Keratinocyte (primary cell): ENCODE measurements around the gene SYT11. TPM values are rescaled to one million over a fixed set of nuclear protein-coding genes. Genes with fewer than 3 reads are reported as not detected.

Source experiments
- DNase-seq: peaks from one replicate; pipeline ENCODE4 v3.0.0-alpha.2; 2011; ENCODE audit warnings: low read depth, missing footprints, low spot score
- FAIRE-seq: peaks from 2 replicates; lab custom pipeline; 2011; peaks lifted over from hg19 to GRCh38; lab: Jason Lieb, UNC
- H2AFZ ChIP-seq: 2 replicates; pipeline ENCODE4 v1.6.0; 2012; ENCODE audit warnings: low read length, control low read depth, inconsistent platforms; ENCODE audit not compliant: control insufficient read depth
- H3K27ac ChIP-seq: 2 replicates; pipeline ENCODE4 v1.5.1; 2011; ENCODE audit warnings: low read length; ENCODE audit not compliant: control insufficient read depth, insufficient read depth
- H3K27me3 ChIP-seq: 3 replicates; pipeline ENCODE4 v1.6.0; 2011; ENCODE audit warnings: low read length; ENCODE audit not compliant: control insufficient read depth, insufficient read depth; ENCODE audit errors: extremely low read depth
- H3K36me3 ChIP-seq, 2 experiments: 2 replicates in 1 of 2; 3 replicates in 1 of 2; pipeline ENCODE4 v1.5.1; 2011; ENCODE audit warnings: low read length in 2 of 2, mild to moderate bottlenecking in 1 of 2; ENCODE audit not compliant: control insufficient read depth in 2 of 2, insufficient read depth in 2 of 2; ENCODE audit errors: extremely low read depth in 1 of 2
- H3K4me1 ChIP-seq: 3 replicates; pipeline ENCODE4 v1.5.1; 2011; ENCODE audit warnings: low read length; ENCODE audit not compliant: control insufficient read depth, insufficient read depth; ENCODE audit errors: extremely low read depth
- H3K4me2 ChIP-seq: 3 replicates; pipeline ENCODE4 v1.6.0; 2011; ENCODE audit warnings: low read depth, low read length; ENCODE audit not compliant: control insufficient read depth, insufficient read depth; ENCODE audit errors: extremely low read depth
- H3K4me3 ChIP-seq, 3 experiments: fragments of 200-600 bp in 1 of 3; sonication (generic) in 1 of 3; 2 replicates in 2 of 3; 3 replicates in 1 of 3; pipeline ENCODE4 v1.5.1; 2011 to 2016; ENCODE audit warnings: low read length in 3 of 3, mild to moderate bottlenecking in 3 of 3, control low read depth in 2 of 3, inconsistent platforms in 1 of 3, low read depth in 1 of 3, mixed read lengths in 1 of 3, mixed run types in 1 of 3, moderate library complexity in 1 of 3; ENCODE audit not compliant: control insufficient read depth in 2 of 3, insufficient read depth in 2 of 3; ENCODE audit errors: extremely low read depth in 1 of 3
- H3K79me2 ChIP-seq: 2 replicates; pipeline ENCODE4 v1.6.0; 2012; ENCODE audit warnings: low read length; ENCODE audit not compliant: control insufficient read depth, insufficient read depth
- H3K9ac ChIP-seq: 3 replicates; pipeline ENCODE4 v1.6.0; 2011; ENCODE audit warnings: low read length; ENCODE audit not compliant: control insufficient read depth, insufficient read depth; ENCODE audit errors: extremely low read depth
- H3K9me1 ChIP-seq: 3 replicates; pipeline ENCODE4 v1.6.0; 2011; ENCODE audit warnings: low read length; ENCODE audit not compliant: control insufficient read depth, insufficient read depth; ENCODE audit errors: extremely low read depth
- H3K9me3 ChIP-seq: 2 replicates; pipeline ENCODE4 v1.5.1; 2012; ENCODE audit warnings: low read depth, low read length; ENCODE audit not compliant: control insufficient read depth
- H4K20me1 ChIP-seq: 3 replicates; pipeline ENCODE4 v1.6.0; 2011; ENCODE audit warnings: low read length; ENCODE audit not compliant: control insufficient read depth, insufficient read depth; ENCODE audit errors: extremely low read depth
- CTCF ChIP-seq, 3 experiments: IDR thresholded peaks in 1 of 3; conservative IDR thresholded peaks in 1 of 3; optimal IDR thresholded peaks in 1 of 3; 2 replicates in 2 of 3; 3 replicates in 1 of 3; pipeline versions ENCODE3 to v1.5.1; 2011; ENCODE audit warnings: low read length in 3 of 3, mild to moderate bottlenecking in 3 of 3, moderate library complexity in 2 of 3, control low read depth in 1 of 3, inconsistent platforms in 1 of 3; ENCODE audit not compliant: insufficient read depth in 2 of 3; ENCODE audit errors: extremely low read depth in 1 of 3
- EZH2 ChIP-seq: IDR thresholded peaks from one replicate; pipeline ENCODE4 v1.6.1; 2012; ENCODE audit warnings: inconsistent platforms, mild to moderate bottlenecking, low read length, moderate library complexity
- dilution Hi-C: fragments of 300-500 bp; cut with MboI; formaldehyde crosslinking; loops from one replicate; pipeline ENCODE4 v1.7.0; 2020; ENCODE audit warnings: low sequenced_read_pairs; ENCODE audit not compliant: extremely low pct_ligation_motif_present
- polyA plus RNA-seq, 5 experiments: library from polyadenylated mRNA; depleted of rRNA in 3 of 5; stranded (reverse) in 3 of 5; stranded (forward) in 1 of 5; unstranded in 1 of 5; fragments of >200 nt; gene quantifications; 1 replicate in 1 of 5; 2 replicates in 3 of 5; 3 replicates in 1 of 5; pipeline versions ENCODE4 v1.2.1 to v1.2.3, GENCODE V29; 2011 to 2012; ENCODE audit warnings: missing spikeins in 2 of 5, low read depth in 1 of 5, low replicate concordance in 1 of 5

SYT11 gene
- polyA plus RNA-seq, 1 donor (not counting 4 experiments of a cell fraction or from before 2014, with no cell fraction given) = 0.08 TPM

DNA sequence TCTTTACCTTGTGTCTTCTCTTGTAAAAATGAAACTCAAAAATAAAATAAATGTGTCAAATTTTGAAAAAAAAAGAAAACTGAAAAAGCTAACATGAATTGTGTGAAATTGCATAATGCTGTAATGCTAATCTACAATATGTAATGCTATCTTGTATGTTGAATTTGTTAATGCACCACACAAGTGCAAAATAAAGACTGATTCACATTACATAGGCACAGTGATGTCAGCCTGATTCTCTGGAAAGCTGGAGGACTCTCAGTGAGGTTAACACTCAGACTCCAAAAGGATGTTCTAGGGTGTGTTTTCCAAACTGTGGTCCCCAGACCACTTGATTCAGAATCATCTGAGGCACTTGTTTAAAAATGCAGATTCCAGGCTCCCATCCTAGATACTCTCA lies 25.6 kb downstream of the SYT11 start:
- DNase-seq (no peak), FAIRE-seq (no peak)
- Histone ChIP-seq H4K20me1 (no peaks in the 10 kb centered on the region), H3K36me3 (no peaks in the 10 kb centered on the region), H2AFZ (no peak overlapping the region), H3K9me1 (no peaks in the 10 kb centered on the region), H3K9ac (no peak overlapping the region), H3K27ac (no peak overlapping the region), H3K4me2 (no peak overlapping the region), H3K4me3 (no peak overlapping the region), H3K27me3 (peaks cover 6% of the 10 kb centered on the region), H3K4me1 (no peaks in the 10 kb centered on the region), H3K9me3 (no peaks in the 10 kb centered on the region), H3K79me2 (no peaks in the 10 kb centered on the region)
- TF ChIP-seq CTCF (optimal IDR thresholded peaks at IDR 0.05 in 1 of 3, IDR thresholded peaks at IDR 0.05 in 1 of 3, conservative IDR thresholded peaks at IDR 0.05 in 1 of 3; ENCODE audit: extremely low read depth in 1 of 3, insufficient read depth in 2 of 3, low read length in 3 of 3) = no peak
- TF ChIP-seq EZH2 = no peak
- dilution Hi-C loops = no loop called here

DNA sequence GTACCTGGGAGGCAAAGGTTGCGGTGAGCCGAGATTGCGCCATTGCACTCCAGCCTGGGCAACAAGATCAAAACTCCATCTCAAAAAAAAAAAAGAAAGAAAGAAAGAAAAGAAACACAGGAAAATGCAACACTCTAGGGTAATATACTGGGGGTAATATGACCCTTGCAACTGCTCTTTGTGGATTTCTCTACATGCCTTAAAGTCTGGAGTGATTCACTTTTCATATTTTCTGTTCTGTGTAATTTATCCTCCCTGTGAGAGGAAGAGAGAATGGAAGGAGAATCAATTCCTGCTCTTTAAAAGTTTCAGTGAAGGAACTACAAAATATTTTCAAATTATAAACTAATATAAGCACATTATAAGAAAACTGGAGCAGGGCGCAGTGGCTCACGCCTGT lies 29.1 kb downstream of the SYT11 start:
- DNase-seq = no peak
- no peaks in the 10 kb centered on the region for H3K36me3 ChIP-seq
- peaks cover 14% of the 10 kb centered on the region for H3K4me1 ChIP-seq
- TF ChIP-seq CTCF (optimal IDR thresholded peaks at IDR 0.05 in 1 of 3, IDR thresholded peaks at IDR 0.05 in 1 of 3, conservative IDR thresholded peaks at IDR 0.05 in 1 of 3; ENCODE audit: extremely low read depth in 1 of 3, insufficient read depth in 2 of 3, low read length in 3 of 3) (no peak), EZH2 (no peak)
- dilution Hi-C loops = no loop called here
- FAIRE-seq = no peak
- H3K9me1 ChIP-seq = no peaks in the 10 kb centered on the region
- H3K27me3 ChIP-seq = no peaks in the 10 kb centered on the region
- no peaks in the 10 kb centered on the region for H3K9me3 ChIP-seq
- H3K9ac ChIP-seq = no peak overlapping the region
- H3K4me3 ChIP-seq = no peak overlapping the region
- no peak overlapping the region for H3K27ac ChIP-seq
- H2AFZ ChIP-seq = no peak overlapping the region
- H3K79me2 ChIP-seq = no peaks in the 10 kb centered on the region
- no peaks in the 10 kb centered on the region for H4K20me1 ChIP-seq
- H3K4me2 ChIP-seq = no peak overlapping the region
